HepG2 (cell line): Measurements from ENCODE around the gene SF3A2. TPM values are rescaled to one million over a fixed set of nuclear protein-coding genes. Genes with fewer than 3 reads are reported as not detected.

Experiments
- ATF7 ChIP-seq, 2 experiments: fragments of 450-650 bp in 1 of 2; sonication (generic) in 1 of 2; formaldehyde crosslinking in 1 of 2; IDR thresholded peaks; 2 replicates each; pipeline versions ENCODE4 v1.4.0 to v1.6.1; 2016 to 2020; ENCODE audit warnings: antibody characterized with exemption in 1 of 2, mild to moderate bottlenecking in 1 of 2, missing genetic modification reagents in 1 of 2
- ELF1 ChIP-seq: sonication (generic); formaldehyde crosslinking; IDR thresholded peaks from 2 replicates; pipeline ENCODE4 v1.4.0; 2020; ENCODE audit warnings: missing genetic modification reagents
- FOXP1 ChIP-seq, 2 experiments: fragments of 450-650 bp in 1 of 2; IDR thresholded peaks; 2 replicates each; pipeline ENCODE4 v1.6.1; 2017 to 2018; ENCODE audit warnings: antibody characterized with exemption in 1 of 2
- KDM3A ChIP-seq: IDR thresholded peaks from 2 replicates; pipeline ENCODE4 v1.6.1; 2018; ENCODE audit warnings: low read depth, missing compliant biosample characterization
- MTF2 ChIP-seq: sonication (generic); formaldehyde crosslinking; IDR thresholded peaks from 2 replicates; pipeline ENCODE4 v1.5.0; 2020; ENCODE audit warnings: missing genetic modification reagents, borderline replicate concordance
- MYC ChIP-seq: sonication (generic); formaldehyde crosslinking; IDR thresholded peaks from 2 replicates; pipeline ENCODE4 v1.9.0; 2021; ENCODE audit warnings: missing genetic modification reagents, borderline replicate concordance
- NFATC3 ChIP-seq: sonication (generic); formaldehyde crosslinking; IDR thresholded peaks from 2 replicates; pipeline ENCODE4 v1.5.1; 2020; ENCODE audit warnings: mild to moderate bottlenecking, missing genetic modification reagents
- THAP11 ChIP-seq: IDR thresholded peaks from 2 replicates; pipeline ENCODE4 v1.6.1; 2016; ENCODE audit warnings: missing biosample characterization, missing genetic modification reagents
- TP53 ChIP-seq: sonication (generic); formaldehyde crosslinking; conservative IDR thresholded peaks from 2 replicates; pipeline ENCODE4 v1.4.0; 2020; ENCODE audit warnings: missing genetic modification reagents
- ZNF101 ChIP-seq: sonication (generic); formaldehyde crosslinking; IDR thresholded peaks from 2 replicates; pipeline ENCODE4 v1.4.0; 2020; ENCODE audit warnings: mild to moderate bottlenecking, low read depth, missing genetic modification reagents, borderline replicate concordance
- ZNF550 ChIP-seq: sonication (generic); formaldehyde crosslinking; IDR thresholded peaks from 2 replicates; pipeline ENCODE4 v1.4.0; 2020; ENCODE audit warnings: mild to moderate bottlenecking, missing genetic modification reagents, borderline replicate concordance
- ZNF574 ChIP-seq: sonication (generic); formaldehyde crosslinking; IDR thresholded peaks from 2 replicates; pipeline ENCODE4 v1.4.0; 2020; ENCODE audit warnings: missing genetic modification reagents
- ZNF713 ChIP-seq: sonication (generic); formaldehyde crosslinking; IDR thresholded peaks from 2 replicates; pipeline ENCODE4 v1.4.0; 2020; ENCODE audit warnings: mild to moderate bottlenecking, missing genetic modification reagents
- ZXDC ChIP-seq: sonication (generic); formaldehyde crosslinking; IDR thresholded peaks from 2 replicates; pipeline ENCODE4 v1.5.0; 2020; ENCODE audit warnings: mild to moderate bottlenecking, missing genetic modification reagents
- polyA plus RNA-seq, 8 experiments: library from polyadenylated mRNA; depleted of rRNA in 3 of 8; stranded (reverse) in 7 of 8; unstranded in 1 of 8; fragments of >200 nt; fragmentation: Illumina TruSeq in 4 of 8; extraction: Trizol in 4 of 8; gene quantifications; 2 replicates each; pipeline versions ENCODE4 v1.2.1 to v1.2.3, GENCODE V29; 2011 to 2016; ENCODE audit warnings: low read depth in 4 of 8, missing spikeins in 1 of 8, mixed read lengths in 1 of 8; ENCODE audit not compliant: insufficient read depth in 1 of 8
- total RNA-seq, 5 experiments: library from RNA; depleted of rRNA; stranded (reverse); fragments of >200 nt; fragmentation: Illumina TruSeq; extraction: Trizol; gene quantifications; 2 replicates each; pipeline ENCODE4 v1.2.3, GENCODE V29; 2016; ENCODE audit warnings: low read depth in 1 of 5
- TF ChIP-seq, protein P1 (sequence below): IDR thresholded peaks from 2 replicates; pipeline ENCODE4 v1.6.1; 2016; ENCODE audit warnings: missing genetic modification reagents, missing compliant biosample characterization
- TF ChIP-seq, protein P2 (sequence below): sonication (generic); formaldehyde crosslinking; IDR thresholded peaks from 2 replicates; pipeline ENCODE4 v1.5.0; 2020; ENCODE audit warnings: missing genetic modification reagents
- TF ChIP-seq, protein P3 (sequence below): sonication (generic); formaldehyde crosslinking; IDR thresholded peaks from 2 replicates; pipeline ENCODE4 v1.4.0; 2020; ENCODE audit warnings: low read depth, missing genetic modification reagents

SF3A2 gene
- total and polyA plus RNA-seq, 2 of the 13 experiments (the other 11 are each of a cell fraction or from before 2014, with no cell fraction given), result 8.6 to 8.8 TPM

DNA sequence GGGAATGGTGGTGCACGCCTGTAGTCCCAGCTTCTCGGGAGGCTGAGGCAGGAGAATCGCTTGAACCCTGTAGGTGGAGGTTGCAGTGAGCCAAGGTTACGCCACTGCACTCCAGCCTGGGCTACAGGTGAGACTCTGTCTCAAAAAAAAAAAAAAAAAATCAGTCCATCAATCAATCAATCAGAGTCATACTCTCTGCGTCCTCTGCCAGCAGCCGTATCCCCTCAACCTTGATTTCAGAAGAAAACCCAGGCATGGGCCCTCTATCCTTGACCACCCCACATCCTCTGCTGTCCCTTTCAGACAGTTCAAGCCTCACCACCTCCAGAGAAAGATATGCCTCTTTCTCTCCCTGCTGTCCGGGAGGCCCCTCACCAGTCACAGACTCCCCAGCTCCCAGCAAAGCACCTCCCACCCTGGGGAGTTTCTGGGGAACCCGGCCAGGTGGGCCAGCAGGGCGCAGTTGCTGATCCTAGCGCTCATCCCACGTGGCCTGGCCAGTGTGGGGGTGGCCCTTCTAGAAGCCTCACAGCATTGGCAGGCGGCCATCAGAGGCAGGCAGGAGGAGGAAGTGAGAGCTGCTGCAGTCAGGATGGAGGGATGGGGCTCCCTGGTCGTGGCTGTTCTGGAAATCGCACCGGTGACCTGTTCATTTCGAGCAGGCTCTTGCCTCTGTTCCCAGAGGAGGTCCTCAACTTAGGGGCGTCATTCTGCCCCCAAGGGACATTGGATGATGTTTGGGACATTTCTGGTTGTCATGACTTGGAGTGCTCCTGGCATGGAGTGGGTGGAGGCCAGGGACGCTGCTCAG lies 29.8 kb downstream of the SF3A2 start (continued):
- TF ChIP-seq, protein P1, sequence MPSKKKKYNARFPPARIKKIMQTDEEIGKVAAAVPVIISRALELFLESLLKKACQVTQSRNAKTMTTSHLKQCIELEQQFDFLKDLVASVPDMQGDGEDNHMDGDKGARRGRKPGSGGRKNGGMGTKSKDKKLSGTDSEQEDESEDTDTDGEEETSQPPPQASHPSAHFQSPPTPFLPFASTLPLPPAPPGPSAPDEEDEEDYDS, result 0 out of 2 replicates have a peak, but pooled peaks have one; percentile 16
- TF ChIP-seq, protein P2, sequence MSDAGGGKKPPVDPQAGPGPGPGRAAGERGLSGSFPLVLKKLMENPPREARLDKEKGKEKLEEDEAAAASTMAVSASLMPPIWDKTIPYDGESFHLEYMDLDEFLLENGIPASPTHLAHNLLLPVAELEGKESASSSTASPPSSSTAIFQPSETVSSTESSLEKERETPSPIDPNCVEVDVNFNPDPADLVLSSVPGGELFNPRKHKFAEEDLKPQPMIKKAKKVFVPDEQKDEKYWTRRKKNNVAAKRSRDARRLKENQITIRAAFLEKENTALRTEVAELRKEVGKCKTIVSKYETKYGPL (CRISPR knock-in tag), result no peak
- TF ChIP-seq MTF2 (no peak), ZNF101 (CRISPR knock-in tag) (no peak), ZXDC (no peak), KDM3A (CRISPR knock-in tag) (0 out of 2 replicates have a peak, but pooled peaks have one; percentile 24), FOXP1 (IDR thresholded peaks at IDR 0.05) (no peak), FOXP1 (CRISPR knock-in tag; IDR thresholded peaks at IDR 0.05) (no peak), ATF7 (IDR thresholded peaks at IDR 0.05) (no peak), ATF7 (CRISPR knock-in tag; IDR thresholded peaks at IDR 0.05) (no peak), ELF1 (CRISPR knock-in tag) (0 out of 2 replicates have a peak, but pooled peaks have one; percentile 44), ZNF574 (CRISPR knock-in tag) (peak; percentile 19; the same call in 1 of the 2 replicates), TP53 (no peak), ZNF713 (CRISPR knock-in tag) (no peak), NFATC3 (CRISPR knock-in tag) (no peak), MYC (CRISPR knock-in tag) (peak; percentile 80; the same call in 1 of the 2 replicates), ZNF550 (CRISPR knock-in tag) (no peak), THAP11 (CRISPR knock-in tag) (peak; percentile 41; the same call in 1 of the 2 replicates)
- TF ChIP-seq, protein P3, sequence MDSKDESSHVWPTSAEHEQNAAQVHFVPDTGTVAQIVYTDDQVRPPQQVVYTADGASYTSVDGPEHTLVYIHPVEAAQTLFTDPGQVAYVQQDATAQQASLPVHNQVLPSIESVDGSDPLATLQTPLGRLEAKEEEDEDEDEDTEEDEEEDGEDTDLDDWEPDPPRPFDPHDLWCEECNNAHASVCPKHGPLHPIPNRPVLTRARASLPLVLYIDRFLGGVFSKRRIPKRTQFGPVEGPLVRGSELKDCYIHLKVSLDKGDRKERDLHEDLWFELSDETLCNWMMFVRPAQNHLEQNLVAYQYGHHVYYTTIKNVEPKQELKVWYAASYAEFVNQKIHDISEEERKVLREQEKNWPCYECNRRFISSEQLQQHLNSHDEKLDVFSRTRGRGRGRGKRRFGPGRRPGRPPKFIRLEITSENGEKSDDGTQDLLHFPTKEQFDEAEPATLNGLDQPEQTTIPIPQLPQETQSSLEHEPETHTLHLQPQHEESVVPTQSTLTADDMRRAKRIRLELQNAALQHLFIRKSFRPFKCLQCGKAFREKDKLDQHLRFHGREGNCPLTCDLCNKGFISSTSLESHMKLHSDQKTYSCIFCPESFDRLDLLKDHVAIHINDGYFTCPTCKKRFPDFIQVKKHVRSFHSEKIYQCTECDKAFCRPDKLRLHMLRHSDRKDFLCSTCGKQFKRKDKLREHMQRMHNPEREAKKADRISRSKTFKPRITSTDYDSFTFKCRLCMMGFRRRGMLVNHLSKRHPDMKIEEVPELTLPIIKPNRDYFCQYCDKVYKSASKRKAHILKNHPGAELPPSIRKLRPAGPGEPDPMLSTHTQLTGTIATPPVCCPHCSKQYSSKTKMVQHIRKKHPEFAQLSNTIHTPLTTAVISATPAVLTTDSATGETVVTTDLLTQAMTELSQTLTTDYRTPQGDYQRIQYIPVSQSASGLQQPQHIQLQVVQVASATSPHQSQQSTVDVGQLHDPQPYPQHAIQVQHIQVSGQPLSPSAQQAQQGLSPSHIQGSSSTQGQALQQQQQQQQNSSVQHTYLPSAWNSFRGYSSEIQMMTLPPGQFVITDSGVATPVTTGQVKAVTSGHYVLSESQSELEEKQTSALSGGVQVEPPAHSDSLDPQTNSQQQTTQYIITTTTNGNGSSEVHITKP (CRISPR knock-in tag), result no peak
